HG02870 (cell line): ENCODE measurements around the gene SLC26A2.
"Not testable (repeated sequence)": the region's sequence is repeated elsewhere in the genome, so short reads cannot be mapped to it uniquely, and the experiment has no call there.

Source experiments
- ATAC-seq: cut with Tn5 transposase; IDR thresholded peaks from one replicate; pipeline ENCODE4 v1.9.1; 2021; ENCODE audit warnings: mild to moderate bottlenecking, moderate library complexity; ENCODE audit not compliant: unreplicated experiment

The SLC26A2 gene

GRCh38 chr5:150000990-150001659, 40.6 kb downstream of the SLC26A2 start:
- no peak for ATAC-seq

GRCh38 chr5:150001660-150002486, 41.3 kb downstream of the SLC26A2 start:
- peak; percentile 40 for ATAC-seq

- ATAC-seq = no peak
These were observed 45.8 kb downstream of the SLC26A2 start for GRCh38 chr5:150006318-150006717.

- no peak for ATAC-seq
These were observed 46.5 kb downstream of the SLC26A2 start for GRCh38 chr5:150007050-150007449.

GRCh38 chr5:150009671-150010387, 49.3 kb downstream of the SLC26A2 start:
- ATAC-seq = no peak

GRCh38 chr5:150013931-150014330, 53.4 kb downstream of the SLC26A2 start:
- no peak for ATAC-seq

GRCh38 chr5:150014456-150014855, 53.9 kb downstream of the SLC26A2 start:
- no peak for ATAC-seq

- ATAC-seq = no peak
These were observed 54.9 kb downstream of the SLC26A2 start for GRCh38 chr5:150015415-150015814.

- ATAC-seq = no peak
These were observed 56.0 kb downstream of the SLC26A2 start for GRCh38 chr5:150016537-150016936.

GRCh38 chr5:150017226-150018005, 56.9 kb downstream of the SLC26A2 start:
- no peak for ATAC-seq

- no peak for ATAC-seq
These were observed 59.7 kb downstream of the SLC26A2 start for GRCh38 chr5:150020249-150020648.

GRCh38 chr5:150021491-150022157, 61.1 kb downstream of the SLC26A2 start:
- no peak for ATAC-seq

GRCh38 chr5:150022158-150022531, 61.6 kb downstream of the SLC26A2 start:
- no peak for ATAC-seq

GRCh38 chr5:150022681-150023080, 62.1 kb downstream of the SLC26A2 start:
- ATAC-seq = no peak

- ATAC-seq = no peak
These were observed 62.6 kb downstream of the SLC26A2 start for GRCh38 chr5:150023136-150023535.

- ATAC-seq = no peak
These were observed 63.9 kb downstream of the SLC26A2 start for GRCh38 chr5:150024346-150024984.

- no peak for ATAC-seq
These were observed 66.2 kb downstream of the SLC26A2 start for GRCh38 chr5:150026682-150027172.

GRCh38 chr5:150028047-150028446, 67.5 kb downstream of the SLC26A2 start:
- ATAC-seq = not testable (repeated sequence)

- ATAC-seq = no peak
These were observed 72.8 kb downstream of the SLC26A2 start for GRCh38 chr5:150033334-150033733.

GRCh38 chr5:150034662-150035061, 74.1 kb downstream of the SLC26A2 start:
- ATAC-seq = no peak
